HG03521 (cell line): ENCODE results near the gene CLN6.
"Not testable (repeated sequence)": the region's sequence is repeated elsewhere in the genome, so short reads cannot be mapped to it uniquely, and the experiment has no call there.

Experiments used
- ATAC-seq: cut with Tn5 transposase; IDR thresholded peaks from one replicate; pipeline ENCODE4 v1.9.1; 2021; ENCODE audit warnings: mild to moderate bottlenecking, moderate library complexity; ENCODE audit not compliant: unreplicated experiment

The CLN6 gene

DNA sequence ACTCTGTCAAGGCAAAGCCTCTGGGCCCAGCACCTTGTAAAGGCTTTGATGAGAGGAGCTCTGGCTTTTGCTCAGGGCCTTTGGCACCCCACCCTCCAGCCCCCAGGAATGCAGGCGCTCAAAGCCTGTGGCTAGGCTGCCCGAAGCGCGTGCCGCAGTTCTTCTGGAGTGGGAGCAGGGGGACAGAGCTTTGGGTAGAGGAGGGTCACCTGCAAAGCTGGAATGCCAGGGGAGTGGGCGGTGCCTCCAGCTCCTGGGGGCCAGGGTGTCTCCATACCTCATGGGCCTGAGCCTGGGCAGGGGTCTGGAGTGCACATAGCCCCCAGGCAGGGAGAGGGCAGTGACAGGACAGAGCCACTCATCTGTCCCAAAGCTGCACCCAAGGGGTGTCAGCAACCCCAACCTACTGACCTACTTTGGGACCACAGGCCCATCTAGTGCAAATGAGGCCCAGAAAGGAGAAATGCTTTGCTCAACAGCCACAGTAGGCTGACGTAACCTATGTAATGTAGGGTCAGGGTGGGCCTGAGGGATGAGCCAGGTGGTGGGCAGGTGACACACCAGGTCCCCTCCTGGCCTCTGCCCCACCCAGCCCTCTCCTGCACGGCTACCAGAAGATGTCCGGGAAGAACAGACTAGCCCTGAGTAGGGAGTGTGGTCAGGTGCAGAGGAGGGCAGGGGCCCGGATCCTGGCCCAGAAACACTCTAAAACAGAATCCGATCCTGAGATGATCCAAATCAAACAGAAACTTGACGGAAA, 22.2 kb downstream of the CLN6 start:
- no peak for ATAC-seq

DNA sequence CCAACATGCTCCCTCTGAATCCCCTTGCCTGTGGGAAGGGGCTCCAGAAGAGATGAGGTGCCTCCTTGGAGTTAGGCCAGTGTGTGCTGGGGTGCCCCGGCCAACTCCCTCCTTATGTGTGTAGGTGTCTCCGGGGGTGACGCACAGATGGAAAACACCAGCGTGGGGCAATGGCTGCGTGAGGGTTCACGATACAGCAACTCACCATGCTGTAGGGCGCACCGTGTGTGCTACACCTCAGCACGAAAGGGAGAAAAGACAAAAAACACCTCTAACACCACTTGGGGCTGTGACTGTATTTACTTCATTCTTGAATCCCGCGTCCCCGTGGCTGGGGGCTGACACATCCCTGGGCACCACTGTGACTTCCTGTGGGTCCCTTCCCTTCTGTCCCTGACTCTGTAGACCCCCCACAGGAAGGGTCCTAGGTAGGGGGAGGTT, 22.8 kb downstream of the CLN6 start:
- ATAC-seq = no peak

DNA sequence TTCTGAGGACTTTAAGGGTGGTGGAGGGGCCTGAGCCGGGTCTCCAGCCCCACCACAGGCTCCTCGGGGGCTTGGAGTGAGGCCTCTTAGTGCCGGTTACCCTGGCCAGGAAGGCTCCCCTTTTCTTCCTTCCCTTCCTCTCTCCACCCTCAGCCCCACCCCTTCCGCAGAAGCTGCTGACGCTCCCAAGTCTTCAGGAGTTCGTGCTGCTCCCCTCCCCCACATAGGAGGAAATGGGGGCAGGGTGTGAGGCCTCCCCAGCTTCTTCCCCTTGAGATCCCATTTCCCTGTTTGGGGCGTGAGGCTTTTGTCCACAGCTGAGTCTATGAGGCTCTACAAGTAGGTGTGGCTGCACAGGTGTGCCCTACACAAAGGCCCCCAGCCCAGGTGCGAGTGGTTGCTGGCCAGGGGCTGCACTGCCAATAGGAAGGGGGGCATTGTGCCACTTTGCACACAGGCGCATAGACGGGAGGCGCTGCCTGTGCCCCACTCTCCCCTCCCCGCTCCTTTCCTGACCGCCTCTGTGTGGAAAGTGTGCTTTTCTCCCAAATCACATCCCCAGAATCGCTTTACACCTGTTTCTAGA, 23.5 kb downstream of the CLN6 start:
- ATAC-seq = no peak

DNA sequence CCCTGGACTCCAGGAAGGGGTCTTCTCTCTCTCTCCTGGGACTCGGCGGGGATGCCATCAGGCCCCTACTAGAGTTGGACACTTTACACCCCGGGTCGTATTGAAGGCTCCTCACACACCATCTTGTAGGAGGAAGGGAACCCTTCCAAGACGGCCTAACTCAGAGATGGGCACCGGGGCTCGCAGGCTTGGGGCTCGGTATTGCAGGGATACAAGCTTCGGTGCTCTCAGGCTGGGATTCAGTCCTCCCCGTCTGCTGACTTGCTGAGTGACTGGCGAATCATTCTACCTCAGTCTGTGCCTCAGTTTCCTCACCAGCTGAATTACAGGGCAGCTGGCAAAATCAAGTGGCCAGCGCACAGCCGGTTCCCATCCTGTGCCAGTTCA, 24.0 kb downstream of the CLN6 start:
- no peak for ATAC-seq

DNA sequence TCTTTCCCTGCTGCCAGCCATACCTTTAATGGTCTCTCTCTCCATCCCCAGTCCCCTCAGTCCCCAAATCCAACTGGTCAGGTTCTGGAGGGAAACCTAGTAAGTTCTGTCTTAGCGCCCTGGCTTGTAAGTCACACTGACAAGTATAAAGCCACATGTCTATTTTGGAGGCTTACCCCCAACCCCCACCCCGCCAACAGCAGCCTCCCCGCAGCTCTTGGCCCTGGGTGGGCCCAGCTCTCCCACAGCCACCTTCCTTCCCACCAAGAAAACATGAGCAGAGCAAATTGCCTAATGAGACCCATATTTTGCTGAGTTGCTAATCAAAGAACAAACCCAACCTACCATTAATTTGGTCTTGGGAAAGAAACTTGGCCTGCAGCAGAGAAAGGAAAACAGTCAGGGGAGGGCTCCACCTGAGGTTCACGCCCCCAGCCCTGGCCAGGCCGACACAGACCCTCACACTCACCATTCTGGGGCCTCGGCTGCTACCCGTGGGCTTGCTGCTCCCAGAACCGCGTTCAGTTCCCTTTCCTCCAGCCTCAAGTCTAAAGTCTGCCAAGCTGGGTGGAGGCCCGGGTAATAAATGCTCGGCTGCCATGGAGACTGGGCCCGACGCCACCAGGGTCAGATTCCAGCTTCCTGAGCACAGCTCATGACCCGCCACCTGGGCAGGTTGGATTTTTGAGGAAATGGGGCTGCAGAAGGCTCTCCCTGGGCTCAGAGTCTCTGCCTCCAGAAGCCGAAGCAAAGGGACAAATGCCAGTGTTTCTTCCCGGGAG, 24.6 kb downstream of the CLN6 start, which contains the start of gene CALML4:
Gene CALML4, minus strand, starts transcription at position 557 of the 782 bp plus-strand sequence. Its CDS starts 85 bp downstream, at position 472.
- no peak for ATAC-seq

DNA sequence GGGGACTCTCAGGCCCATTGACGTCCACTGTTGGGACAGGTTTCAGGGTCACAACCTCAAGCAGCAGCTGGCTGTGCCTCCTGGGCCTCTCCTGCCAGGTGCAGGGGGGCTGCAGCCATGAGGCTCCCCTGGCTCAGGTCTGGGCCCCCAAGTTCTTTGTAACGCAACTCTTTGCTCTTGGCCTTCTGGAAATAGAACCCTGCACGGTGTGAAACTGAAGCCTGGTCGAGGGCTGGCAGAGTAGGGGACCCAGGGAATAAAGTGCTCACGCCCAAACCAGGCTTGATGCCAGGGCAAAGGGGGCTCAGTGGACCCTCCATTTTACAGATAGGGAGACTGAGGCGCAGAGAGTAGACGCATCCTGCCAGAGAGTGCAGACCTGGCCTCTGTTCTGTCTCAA, 25.2 kb downstream of the CLN6 start:
- no peak for ATAC-seq

DNA sequence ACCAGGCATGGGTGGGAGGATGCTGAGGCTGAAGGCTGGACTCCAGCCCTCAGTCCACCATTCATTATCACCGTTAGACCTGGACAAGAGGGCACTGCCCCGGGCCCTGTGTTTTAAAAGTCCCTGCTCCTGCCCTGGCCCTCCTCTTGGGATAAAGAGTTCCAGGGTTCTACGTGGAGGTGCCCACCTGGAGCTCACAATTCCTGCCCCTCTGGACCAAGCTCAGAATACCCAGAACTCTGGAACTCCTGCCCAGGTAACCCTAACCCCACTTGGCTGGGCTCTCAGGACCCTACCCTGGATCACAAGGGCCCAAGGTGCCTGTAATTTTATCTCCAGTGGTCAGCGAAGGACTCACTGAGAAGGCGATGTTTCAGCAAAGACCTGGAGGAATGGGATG, 25.6 kb downstream of the CLN6 start:
- ATAC-seq = no peak

DNA sequence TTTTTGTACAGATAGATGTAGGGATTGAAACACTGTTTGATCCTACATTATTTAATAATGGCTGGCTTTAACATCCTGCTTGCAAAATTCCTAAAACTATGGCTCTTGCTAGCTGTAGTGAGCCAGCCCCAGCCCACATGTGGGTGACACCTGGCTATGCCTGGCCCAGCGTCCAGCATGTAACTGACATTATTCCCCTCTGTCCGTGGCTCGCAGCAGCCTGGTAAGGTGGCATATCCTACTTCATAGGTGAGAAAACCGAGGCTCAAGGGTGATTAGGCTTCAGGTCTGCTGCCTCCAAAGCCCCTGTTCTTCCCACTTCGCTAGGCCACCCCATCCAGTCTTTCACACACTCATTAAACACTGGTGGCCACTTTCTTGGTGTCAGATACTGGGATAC, 26.0 kb downstream of the CLN6 start:
- ATAC-seq = no peak

DNA sequence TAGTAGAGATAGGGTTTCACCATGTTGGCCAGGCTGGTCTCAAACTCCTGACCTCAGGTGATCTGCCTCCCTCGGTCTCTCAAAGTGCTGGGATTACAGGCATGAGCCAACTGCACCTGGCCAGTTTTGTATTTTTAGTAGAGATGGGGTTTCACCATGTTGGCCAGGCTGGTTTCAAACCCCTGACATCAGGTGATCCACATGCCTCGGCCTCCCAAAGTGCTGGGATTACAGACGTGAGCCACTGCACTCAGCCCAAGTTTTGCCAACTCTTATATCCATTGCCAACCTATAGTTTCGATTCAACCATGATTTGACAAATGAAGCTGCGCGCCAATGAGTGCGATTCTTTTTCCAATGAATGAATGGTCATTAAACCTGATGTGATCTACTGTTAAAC, 26.5 kb downstream of the CLN6 start:
- ATAC-seq = not testable (repeated sequence)

DNA sequence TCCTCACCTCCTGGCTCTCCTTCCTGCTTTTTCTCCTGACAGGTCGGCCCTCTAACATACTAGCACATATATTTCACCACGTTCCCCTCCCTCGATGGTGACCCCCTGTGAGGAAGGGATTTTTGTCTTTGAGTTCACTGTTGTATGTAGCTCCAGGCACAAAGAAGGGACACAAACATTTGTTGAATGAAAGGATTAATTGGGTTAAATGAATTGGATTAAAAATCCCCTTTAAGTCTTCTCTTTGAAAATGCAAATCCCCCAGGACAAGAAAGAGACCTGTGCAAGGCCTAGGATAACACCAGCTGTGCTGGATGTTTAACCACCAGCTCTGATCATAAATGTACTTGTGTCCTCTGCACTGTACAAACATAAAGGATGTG, 27.7 kb downstream of the CLN6 start:
- ATAC-seq = no peak

DNA sequence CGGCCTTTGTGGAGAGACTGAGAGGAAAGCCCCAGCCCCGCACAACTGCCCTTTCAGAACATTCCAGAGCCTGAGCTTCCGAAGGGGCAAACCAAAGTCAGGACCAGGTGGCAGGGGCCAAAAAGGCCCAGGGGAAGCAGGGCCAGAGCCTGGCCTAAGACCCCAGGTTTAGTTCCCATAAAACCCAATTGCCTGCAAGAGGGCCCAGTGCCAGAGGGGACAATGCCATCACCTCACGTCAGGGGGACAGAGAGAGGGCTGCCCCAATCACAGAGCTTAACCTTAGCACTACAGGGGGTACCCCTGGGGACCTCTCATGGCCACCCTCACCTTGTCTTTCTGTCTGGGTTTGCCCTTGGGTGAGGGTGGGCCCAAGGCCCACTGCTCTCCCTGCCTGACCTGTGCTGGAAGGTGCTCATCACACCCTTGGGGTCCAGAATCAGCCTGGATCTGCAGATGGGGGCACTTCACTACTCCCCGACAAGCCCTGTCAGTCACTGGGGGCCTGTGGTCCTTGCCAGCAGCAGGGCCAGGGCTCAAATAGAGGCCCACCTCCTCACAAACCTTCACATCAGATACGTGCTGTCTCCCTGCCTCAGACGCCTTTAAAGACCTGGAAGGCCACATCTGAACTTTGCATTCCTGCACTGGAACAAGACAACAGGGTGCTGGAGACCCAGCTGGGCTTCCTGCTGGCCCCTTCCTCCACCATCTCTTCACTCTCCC, 28.2 kb downstream of the CLN6 start:
- no peak for ATAC-seq

DNA sequence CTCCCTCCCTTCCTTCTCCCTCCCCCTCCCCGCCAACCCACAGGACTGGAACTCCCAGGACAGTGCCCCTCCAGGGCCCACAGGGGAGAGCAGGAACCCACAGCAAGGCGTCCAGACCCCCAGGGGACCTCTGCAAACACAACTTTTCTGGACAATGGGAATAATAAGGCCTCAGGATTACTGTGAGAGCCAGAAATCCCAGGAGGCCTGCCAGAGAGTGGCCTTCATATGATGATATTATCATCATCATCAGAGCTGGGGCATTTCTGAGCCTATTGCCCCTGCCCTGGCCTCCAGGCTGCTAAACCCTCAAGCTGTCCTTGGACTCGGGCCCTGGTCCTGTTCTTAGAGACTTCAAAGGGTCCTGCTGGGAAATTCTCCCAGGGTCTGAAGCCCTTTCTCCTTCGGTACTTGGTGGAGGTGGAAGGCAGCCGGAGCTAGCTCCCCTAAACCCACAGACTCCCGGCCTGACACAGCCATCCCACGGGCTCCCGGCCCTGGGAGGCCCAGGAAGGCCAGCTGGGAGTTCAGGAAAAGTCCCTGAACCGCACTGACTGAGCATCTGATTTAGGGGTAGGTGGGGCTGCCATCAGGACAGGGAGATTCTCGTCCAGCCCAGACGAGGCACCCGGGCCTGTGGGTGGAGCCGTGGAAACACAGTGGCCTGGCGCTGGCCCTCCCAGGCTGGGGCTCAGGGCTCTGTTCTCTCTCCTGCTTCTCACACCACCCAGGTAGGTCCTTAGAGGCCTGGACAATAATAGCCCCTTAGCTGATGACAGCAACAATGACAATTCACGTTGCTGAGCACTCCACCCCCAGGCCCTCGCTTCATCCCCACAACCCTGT, 29.3 kb downstream of the CLN6 start:
- no peak for ATAC-seq

DNA sequence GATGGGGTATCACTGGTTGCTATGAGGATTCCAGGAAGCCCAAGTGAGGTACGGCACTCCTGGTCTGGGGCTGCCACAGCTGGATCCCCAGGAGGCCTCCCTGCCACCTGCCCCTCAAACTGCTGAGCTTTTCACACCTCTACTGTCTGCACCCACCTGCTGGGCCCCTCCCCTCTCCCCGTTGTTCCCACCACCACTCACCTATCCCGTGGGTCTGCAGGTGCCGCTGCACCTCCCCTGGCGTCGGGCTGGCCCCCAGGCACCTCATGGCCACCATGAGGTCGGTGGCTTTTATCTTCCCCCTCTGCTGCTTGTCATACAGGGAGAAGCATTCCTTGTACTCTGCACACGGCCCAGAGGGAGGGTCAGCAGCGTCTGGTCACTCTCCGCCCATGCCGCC, 30.2 kb downstream of the CLN6 start:
- ATAC-seq = no peak

DNA sequence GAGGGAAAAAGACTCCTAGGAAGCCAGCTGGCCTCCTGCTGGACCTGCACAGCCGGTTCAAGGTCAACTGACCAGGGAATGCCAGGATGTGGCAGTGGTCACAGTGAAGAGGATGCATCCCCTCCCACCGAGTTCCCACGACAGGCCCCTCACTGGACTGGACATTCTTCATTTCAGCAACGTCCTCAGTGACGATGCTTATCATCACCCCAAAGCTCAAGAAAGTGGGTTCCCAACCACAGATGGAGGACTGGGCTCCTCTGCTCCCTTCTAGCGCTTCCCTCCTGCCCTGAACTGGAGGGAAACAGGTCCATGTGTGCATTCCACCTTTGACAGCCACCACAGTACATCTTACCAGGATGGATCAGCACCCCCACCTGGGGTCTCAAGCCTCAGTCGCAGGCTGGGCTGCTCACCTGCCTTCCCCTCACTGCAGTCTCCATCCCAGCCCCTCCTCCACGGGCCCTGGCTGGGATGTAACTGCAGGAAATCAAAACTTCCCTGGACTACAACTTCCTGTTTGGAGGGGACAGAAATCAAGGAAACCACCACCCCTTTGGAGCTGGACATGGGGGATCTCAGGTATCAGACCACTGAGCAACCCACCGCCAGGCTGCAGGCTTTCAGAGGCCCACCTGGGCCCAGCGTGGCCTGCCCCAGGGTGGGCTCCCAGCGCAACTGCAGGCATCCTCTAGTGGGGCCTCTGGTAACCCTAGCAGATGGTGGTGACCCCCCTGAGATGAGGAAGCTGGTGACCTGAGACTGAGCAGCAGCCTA, 31.7 kb downstream of the CLN6 start:
- ATAC-seq = no peak

DNA sequence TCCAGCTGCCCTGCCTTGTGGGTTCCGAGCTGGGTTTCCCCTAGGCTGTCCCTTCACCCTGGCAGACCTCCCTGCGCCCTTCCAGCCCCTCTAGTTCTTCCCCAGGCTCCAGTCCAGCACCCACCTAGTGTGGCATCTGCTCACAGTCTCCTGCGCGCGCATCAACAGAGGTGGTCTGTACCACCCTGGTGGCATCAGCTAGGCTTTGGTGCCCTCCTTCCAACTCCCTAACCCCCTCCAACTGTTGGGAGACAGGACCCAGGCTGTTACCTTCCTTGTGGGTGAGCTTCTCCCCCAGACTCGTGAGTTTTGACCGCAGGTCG, 32.4 kb downstream of the CLN6 start:
- ATAC-seq = no peak

DNA sequence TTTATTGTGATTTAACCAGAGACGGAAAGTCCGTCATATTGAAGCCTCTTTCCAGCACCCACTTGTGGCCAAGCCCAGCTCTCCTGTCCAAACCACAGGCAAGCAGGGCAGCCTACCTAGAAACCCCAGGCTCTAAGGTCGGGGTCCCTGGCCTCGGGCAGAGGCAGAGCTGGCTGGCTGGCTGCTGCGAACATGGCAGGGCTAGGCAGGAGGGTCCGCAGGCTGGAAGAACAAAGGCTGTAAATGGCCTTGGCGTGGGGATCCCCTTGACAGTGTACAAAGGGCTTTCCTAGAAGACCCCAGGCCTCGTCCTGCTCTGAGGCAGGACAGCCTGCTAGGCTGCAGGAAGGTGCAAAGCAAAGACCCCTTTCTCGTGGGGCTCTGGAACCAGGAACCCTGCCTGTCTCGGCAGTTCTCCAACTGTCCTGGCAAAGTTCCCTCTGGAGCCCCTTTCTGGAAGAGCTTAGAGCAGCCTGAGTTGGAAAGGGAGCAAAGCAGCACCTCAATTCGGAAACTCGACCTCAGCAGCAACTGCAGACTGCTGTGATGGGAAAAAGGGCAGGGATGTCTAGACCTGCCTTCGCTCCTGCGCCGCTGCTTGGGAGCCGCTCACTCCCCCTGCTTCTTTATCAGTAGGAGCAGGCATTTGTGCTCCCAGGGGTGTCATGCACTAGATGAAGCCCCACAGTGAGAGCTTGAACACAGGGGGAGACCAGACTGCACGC, 32.9 kb downstream of the CLN6 start:
- no peak for ATAC-seq

DNA sequence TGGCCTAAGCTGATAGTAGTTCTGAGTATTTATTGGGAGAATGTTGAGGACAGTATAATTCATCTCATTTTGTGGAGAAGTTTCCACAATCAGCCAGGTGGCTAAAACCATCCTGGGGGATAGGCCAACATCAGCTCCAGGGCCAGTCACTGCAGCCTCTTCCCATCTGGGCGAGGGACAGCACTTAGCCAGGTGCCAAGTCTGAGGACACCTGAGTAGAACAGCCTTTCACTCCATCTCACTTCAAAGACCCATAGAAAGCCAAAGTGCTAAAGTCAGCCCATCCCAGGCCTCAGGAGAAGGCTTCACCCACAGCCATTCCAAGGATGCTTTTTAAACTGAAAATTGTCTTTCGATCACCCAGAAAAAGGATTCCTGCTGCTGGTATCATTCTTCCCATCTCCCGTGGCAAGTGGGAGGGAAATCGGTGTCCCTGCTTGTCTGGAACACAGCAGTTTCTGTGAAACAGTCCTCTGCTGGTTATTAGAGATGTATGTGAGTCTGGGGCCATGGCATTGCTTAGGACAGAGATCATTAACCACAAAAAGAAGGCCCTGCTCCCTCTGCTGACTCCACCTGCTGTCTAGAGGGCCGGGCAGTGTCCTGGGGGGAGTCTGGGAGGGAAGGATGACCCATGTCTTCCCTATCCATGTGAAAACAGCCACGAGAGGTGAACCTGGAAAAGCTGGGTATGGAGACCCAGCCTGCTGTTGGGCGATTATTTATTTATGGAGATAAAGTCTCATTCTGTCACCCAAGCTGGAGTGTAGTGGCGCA, 34.0 kb downstream of the CLN6 start:
- ATAC-seq = no peak

DNA sequence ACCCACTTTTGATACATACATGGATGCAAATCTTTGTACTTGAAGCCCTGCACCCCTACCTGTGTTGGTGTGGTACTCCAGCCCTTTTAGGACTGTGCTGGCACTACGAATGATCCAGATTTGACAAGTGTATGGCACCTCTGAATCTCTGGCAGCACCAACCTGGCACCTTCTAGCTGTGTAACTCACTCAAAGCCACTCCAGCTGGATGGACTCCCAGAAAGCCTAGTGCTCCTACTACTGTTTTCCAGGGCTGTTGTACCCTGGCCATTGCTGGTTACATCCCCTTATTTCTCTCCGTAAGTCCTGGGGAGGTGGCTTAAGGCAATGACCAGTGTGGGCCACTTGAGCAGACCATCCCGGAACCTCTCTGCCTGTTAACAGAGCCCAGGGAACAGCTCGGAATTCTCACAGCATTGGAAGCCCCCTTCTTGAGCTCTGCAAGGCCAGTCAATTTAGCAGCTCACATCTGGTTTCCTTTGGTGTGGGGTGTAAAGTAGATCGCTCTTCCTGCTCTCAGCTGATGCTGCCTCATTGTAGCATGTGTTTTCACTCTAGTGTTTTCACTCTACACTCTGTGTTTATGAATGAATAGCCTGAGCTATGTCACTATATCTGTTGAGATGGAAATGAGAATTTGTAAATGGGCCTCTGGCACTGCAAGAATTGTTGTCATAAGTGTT, 36.6 kb downstream of the CLN6 start:
- no peak for ATAC-seq
